HepG2 (cell line): ENCODE results near the gene ZFP36. TPM values are rescaled to one million over a fixed set of nuclear protein-coding genes. Genes with fewer than 3 reads are reported as not detected.
A peak's percentile ranks its signal among the peaks of the same experiment; 100 is the strongest.

Experiments
- ARID4A ChIP-seq: sonication (generic); formaldehyde crosslinking; IDR thresholded peaks from 2 replicates; pipeline ENCODE4 v1.5.0; 2020; ENCODE audit warnings: mild to moderate bottlenecking, missing genetic modification reagents, borderline replicate concordance
- FOXO4 ChIP-seq: sonication (generic); formaldehyde crosslinking; conservative IDR thresholded peaks from 2 replicates; pipeline ENCODE4 v1.8.1; 2023; ENCODE audit warnings: missing genetic modification reagents
- FOXP4 ChIP-seq: sonication (generic); formaldehyde crosslinking; IDR thresholded peaks from 2 replicates; pipeline ENCODE4 v1.4.0; 2020; ENCODE audit warnings: missing genetic modification reagents
- JDP2 ChIP-seq: sonication (generic); formaldehyde crosslinking; IDR thresholded peaks from 2 replicates; pipeline ENCODE4 v1.8.1; 2022; ENCODE audit warnings: missing genetic modification reagents, borderline replicate concordance
- MEIS2 ChIP-seq: sonication (generic); formaldehyde crosslinking; IDR thresholded peaks from 2 replicates; pipeline ENCODE4 v1.9.0; 2021; ENCODE audit warnings: mild to moderate bottlenecking, missing genetic modification reagents
- MLXIP ChIP-seq: sonication (generic); formaldehyde crosslinking; IDR thresholded peaks from 2 replicates; pipeline ENCODE4 v1.9.0; 2021; ENCODE audit warnings: missing genetic modification reagents, borderline replicate concordance
- NONO ChIP-seq, 2 experiments: fragments of 450-650 bp in 1 of 2; sonication (generic) in 1 of 2; formaldehyde crosslinking in 1 of 2; IDR thresholded peaks in 1 of 2; conservative IDR thresholded peaks in 1 of 2; 2 replicates each; pipeline versions ENCODE4 v1.6.1 to v1.8.0; 2017 to 2022; ENCODE audit warnings: mild to moderate bottlenecking in 1 of 2, missing genetic modification reagents in 1 of 2, moderate library complexity in 1 of 2
- NR2F2 ChIP-seq: IDR thresholded peaks from 2 replicates; pipeline ENCODE4 v1.6.1; 2012; ENCODE audit warnings: low read depth, inconsistent platforms, borderline replicate concordance
- SOX6 ChIP-seq, 2 experiments: fragments of 450-650 bp in 1 of 2; sonication (generic) in 1 of 2; formaldehyde crosslinking in 1 of 2; IDR thresholded peaks; 2 replicates each; pipeline versions ENCODE4 v1.4.0 to v1.6.1; 2017 to 2020; ENCODE audit warnings: antibody characterized with exemption in 1 of 2, mild to moderate bottlenecking in 1 of 2, missing genetic modification reagents in 1 of 2
- TCF7 ChIP-seq: sonication (generic); IDR thresholded peaks from 2 replicates; pipeline ENCODE4 v1.6.1; 2016; ENCODE audit warnings: antibody characterized with exemption, low read depth
- ZBTB33 ChIP-seq: sonication (generic); formaldehyde crosslinking; IDR thresholded peaks from 2 replicates; pipeline ENCODE4 v1.4.0; 2020; ENCODE audit warnings: missing genetic modification reagents
- polyA plus RNA-seq, 8 experiments: library from polyadenylated mRNA; depleted of rRNA in 3 of 8; stranded (reverse) in 7 of 8; unstranded in 1 of 8; fragments of >200 nt; fragmentation: Illumina TruSeq in 4 of 8; extraction: Trizol in 4 of 8; gene quantifications; 2 replicates each; pipeline versions ENCODE4 v1.2.1 to v1.2.3, GENCODE V29; 2011 to 2016; ENCODE audit warnings: low read depth in 4 of 8, missing spikeins in 1 of 8, mixed read lengths in 1 of 8; ENCODE audit not compliant: insufficient read depth in 1 of 8
- total RNA-seq, 5 experiments: library from RNA; depleted of rRNA; stranded (reverse); fragments of >200 nt; fragmentation: Illumina TruSeq; extraction: Trizol; gene quantifications; 2 replicates each; pipeline ENCODE4 v1.2.3, GENCODE V29; 2016; ENCODE audit warnings: low read depth in 1 of 5

The ZFP36 gene
- total and polyA plus RNA-seq, 2 of the 13 experiments (the other 11 are each of a cell fraction or from before 2014, with no cell fraction given): 1.4 to 1.7 TPM

- peak; percentile 94 for TF ChIP-seq ARID4A (CRISPR knock-in tag)
- no peak for TF ChIP-seq NR2F2
- peak; percentile 46 for TF ChIP-seq MEIS2 (CRISPR knock-in tag)
- TF ChIP-seq JDP2 (CRISPR knock-in tag): no peak; the same call in 1 of the 2 replicates
- no peak for TF ChIP-seq NONO (IDR thresholded peaks at IDR 0.05)
- peak; percentile 98 for TF ChIP-seq NONO (CRISPR knock-in tag; conservative IDR thresholded peaks at IDR 0.05)
- no peak for TF ChIP-seq TCF7
- TF ChIP-seq SOX6 (IDR thresholded peaks at IDR 0.05): no peak
- peak; percentile 48 for TF ChIP-seq SOX6 (CRISPR knock-in tag; IDR thresholded peaks at IDR 0.05)
- TF ChIP-seq FOXO4: no peak
- no peak for TF ChIP-seq MLXIP (CRISPR knock-in tag)
- no peak for TF ChIP-seq ZBTB33 (CRISPR knock-in tag)
- TF ChIP-seq FOXP4 (CRISPR knock-in tag): no peak; the same call in 1 of the 2 replicates
Observed at GRCh38 chr19:39435499-39436349, 29.1 kb downstream of the ZFP36 start, which contains the start of gene RPS16 (continued).
